DOHH2 (cell line): ENCODE data around the gene SELENON.

Experiments
- CTCF ChIP-seq: fragments of 200-600 bp; sonication (generic); IDR thresholded peaks from one replicate; pipeline ENCODE4 v1.5.1; 2014; ENCODE audit warnings: antibody characterized with exemption, mild to moderate bottlenecking, low read depth, low read length; ENCODE audit not compliant: poor library complexity, severe bottlenecking
- EZH2phosphoT487 ChIP-seq: fragments of 200-600 bp; sonication (generic); IDR thresholded peaks from 2 replicates; pipeline ENCODE4 v1.6.1; 2017; ENCODE audit warnings: borderline replicate concordance, mild to moderate bottlenecking, antibody characterized with exemption, low read length, moderate library complexity, mixed read lengths

GRCh38 chr1:25771221-25772114 is 28.5 kb upstream of the SELENON start:
- no peak for TF ChIP-seq CTCF
- no peak for TF ChIP-seq EZH2phosphoT487
